ENCODE results near the gene OR6Q1.

Gene OR6Q1

DNA sequence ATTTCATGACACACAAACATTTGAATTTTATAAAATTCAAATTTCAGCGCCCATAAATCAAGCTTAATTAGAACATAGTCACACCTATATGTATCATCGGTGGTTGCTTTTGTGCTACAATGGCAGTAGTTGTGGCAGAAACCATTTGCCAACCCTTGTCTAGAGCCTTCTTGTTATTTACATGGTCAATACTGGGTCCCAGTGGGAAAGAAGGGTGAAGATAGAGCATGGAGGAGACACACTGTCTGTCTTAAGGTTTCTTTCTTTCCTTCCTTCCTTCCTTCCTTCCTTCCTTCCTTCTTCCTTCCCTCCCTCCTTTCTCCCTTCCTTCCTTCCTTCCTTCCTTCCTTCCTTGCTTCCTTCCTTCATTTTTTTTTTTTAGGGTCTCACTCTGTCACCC lies 3.7 kb downstream of the OR6Q1 start:
- Histone ChIP-seq H3K4me2 (ENCODE audit: insufficient read depth, low read length) (no peak overlapping the region), H4K20me1 (ENCODE audit: insufficient read depth, low read length) (no peaks in the 10 kb centered on the region), H3K4me3 (ENCODE audit: low read depth in 1 of 2, low read length in 2 of 2) (no peak overlapping the region), H3K9ac (ENCODE audit: low read depth, low read length) (no peak overlapping the region), H3K4me1 (ENCODE audit: insufficient read depth, low read length) (no peaks in the 10 kb centered on the region), H3K9me3 (ENCODE audit: insufficient read depth, low read length, severe bottlenecking) (no peaks in the 10 kb centered on the region), H3K27me3 (ENCODE audit: insufficient read depth, low read length, poor library complexity) (no peaks in the 10 kb centered on the region), H3K79me2 (ENCODE audit: insufficient read depth, low read length) (no peaks in the 10 kb centered on the region), H3K27ac (ENCODE audit: low read length) (no peak overlapping the region), H2AFZ (ENCODE audit: low read depth, low read length) (no peak overlapping the region), H3K36me3 (ENCODE audit: insufficient read depth, low read length) (no peaks in the 10 kb centered on the region)
- DNase-seq (no peak), ATAC-seq (ENCODE audit: insufficient read depth, low read depth) (no peak)
- TF ChIP-seq, protein P1, sequence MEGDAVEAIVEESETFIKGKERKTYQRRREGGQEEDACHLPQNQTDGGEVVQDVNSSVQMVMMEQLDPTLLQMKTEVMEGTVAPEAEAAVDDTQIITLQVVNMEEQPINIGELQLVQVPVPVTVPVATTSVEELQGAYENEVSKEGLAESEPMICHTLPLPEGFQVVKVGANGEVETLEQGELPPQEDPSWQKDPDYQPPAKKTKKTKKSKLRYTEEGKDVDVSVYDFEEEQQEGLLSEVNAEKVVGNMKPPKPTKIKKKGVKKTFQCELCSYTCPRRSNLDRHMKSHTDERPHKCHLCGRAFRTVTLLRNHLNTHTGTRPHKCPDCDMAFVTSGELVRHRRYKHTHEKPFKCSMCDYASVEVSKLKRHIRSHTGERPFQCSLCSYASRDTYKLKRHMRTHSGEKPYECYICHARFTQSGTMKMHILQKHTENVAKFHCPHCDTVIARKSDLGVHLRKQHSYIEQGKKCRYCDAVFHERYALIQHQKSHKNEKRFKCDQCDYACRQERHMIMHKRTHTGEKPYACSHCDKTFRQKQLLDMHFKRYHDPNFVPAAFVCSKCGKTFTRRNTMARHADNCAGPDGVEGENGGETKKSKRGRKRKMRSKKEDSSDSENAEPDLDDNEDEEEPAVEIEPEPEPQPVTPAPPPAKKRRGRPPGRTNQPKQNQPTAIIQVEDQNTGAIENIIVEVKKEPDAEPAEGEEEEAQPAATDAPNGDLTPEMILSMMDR (IDR thresholded peaks at IDR 0.05; ENCODE audit: borderline replicate concordance, extremely low read depth, low read length, poor library complexity, severe bottlenecking): no peak
- TF ChIP-seq EZH2 (IDR thresholded peaks at IDR 0.05; ENCODE audit: borderline replicate concordance, low read depth, low read length, severe bottlenecking): no peak

DNA sequence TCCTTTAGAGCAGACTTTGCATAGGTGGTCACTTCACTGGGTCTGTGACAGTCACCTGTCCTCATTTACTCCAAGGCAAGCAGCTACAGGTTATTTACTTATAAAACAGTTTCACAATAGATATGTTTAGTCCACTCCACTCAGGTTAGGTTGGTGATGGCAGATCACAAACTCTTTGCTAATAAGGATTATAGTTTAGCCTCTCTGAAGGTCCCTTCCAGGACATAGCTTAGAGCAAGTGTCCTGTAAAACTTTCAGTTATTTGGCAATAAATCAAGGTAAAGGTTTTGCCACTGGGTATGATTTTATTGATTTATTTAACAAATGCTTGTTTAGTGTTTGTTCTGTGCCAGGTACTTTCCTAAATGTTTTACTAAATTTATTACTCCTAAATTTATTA lies 8.8 kb downstream of the OR6Q1 start:
- H3K4me1 ChIP-seq (ENCODE audit: insufficient read depth, low read length): no peaks in the 10 kb centered on the region
- no peaks in the 10 kb centered on the region for H4K20me1 ChIP-seq (ENCODE audit: insufficient read depth, low read length)
- ATAC-seq (ENCODE audit: insufficient read depth, low read depth) (no peak), DNase-seq (no peak)
- TF ChIP-seq, protein P1 (IDR thresholded peaks at IDR 0.05; ENCODE audit: borderline replicate concordance, extremely low read depth, low read length, poor library complexity, severe bottlenecking): no peak
- no peak for TF ChIP-seq EZH2 (IDR thresholded peaks at IDR 0.05; ENCODE audit: borderline replicate concordance, low read depth, low read length, severe bottlenecking)
- no peak overlapping the region for H2AFZ ChIP-seq (ENCODE audit: low read depth, low read length)
- H3K79me2 ChIP-seq (ENCODE audit: insufficient read depth, low read length): no peaks in the 10 kb centered on the region
- H3K27ac ChIP-seq (ENCODE audit: low read length): no peak overlapping the region
- no peaks in the 10 kb centered on the region for H3K27me3 ChIP-seq (ENCODE audit: insufficient read depth, low read length, poor library complexity)
- H3K4me2 ChIP-seq (ENCODE audit: insufficient read depth, low read length): no peak overlapping the region
- no peak overlapping the region for H3K9ac ChIP-seq (ENCODE audit: low read depth, low read length)
- H3K4me3 ChIP-seq (ENCODE audit: low read depth in 1 of 2, low read length in 2 of 2): no peak overlapping the region
- H3K36me3 ChIP-seq (ENCODE audit: insufficient read depth, low read length): no peaks in the 10 kb centered on the region
- H3K9me3 ChIP-seq (ENCODE audit: insufficient read depth, low read length, severe bottlenecking): no peaks in the 10 kb centered on the region

DNA sequence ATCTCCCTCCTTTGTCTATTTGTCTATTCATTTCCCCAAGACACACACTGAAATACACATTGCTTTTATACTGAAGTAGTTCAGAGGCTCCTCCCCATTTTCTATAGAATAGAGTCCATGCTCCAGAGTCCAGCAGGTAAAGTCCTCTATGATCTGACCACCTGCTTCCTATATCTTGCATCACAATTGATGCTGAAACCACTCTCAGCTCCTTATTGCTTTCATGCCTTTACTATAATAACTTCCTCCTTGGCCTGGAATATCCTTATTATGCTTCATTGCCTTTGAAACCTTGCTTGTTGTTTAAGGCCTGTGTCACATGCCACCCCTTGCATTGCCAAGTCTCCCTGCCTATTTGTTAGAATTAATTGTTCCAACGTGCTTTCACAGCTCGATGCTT lies 12.6 kb downstream of the OR6Q1 start:
- ATAC-seq (ENCODE audit: insufficient read depth, low read depth) (no peak), DNase-seq (no peak)
- Histone ChIP-seq H3K36me3 (ENCODE audit: insufficient read depth, low read length) (no peaks in the 10 kb centered on the region), H3K27me3 (ENCODE audit: insufficient read depth, low read length, poor library complexity) (no peaks in the 10 kb centered on the region), H3K4me3 (ENCODE audit: low read depth in 1 of 2, low read length in 2 of 2) (no peak overlapping the region), H3K79me2 (ENCODE audit: insufficient read depth, low read length) (no peaks in the 10 kb centered on the region), H4K20me1 (ENCODE audit: insufficient read depth, low read length) (no peaks in the 10 kb centered on the region), H3K9ac (ENCODE audit: low read depth, low read length) (no peak overlapping the region), H3K4me2 (ENCODE audit: insufficient read depth, low read length) (no peak overlapping the region), H2AFZ (ENCODE audit: low read depth, low read length) (no peak overlapping the region), H3K9me3 (ENCODE audit: insufficient read depth, low read length, severe bottlenecking) (no peaks in the 10 kb centered on the region), H3K4me1 (ENCODE audit: insufficient read depth, low read length) (no peaks in the 10 kb centered on the region), H3K27ac (ENCODE audit: low read length) (no peak overlapping the region)
- TF ChIP-seq, protein P1 (IDR thresholded peaks at IDR 0.05; ENCODE audit: borderline replicate concordance, extremely low read depth, low read length, poor library complexity, severe bottlenecking): no peak
- no peak for TF ChIP-seq EZH2 (IDR thresholded peaks at IDR 0.05; ENCODE audit: borderline replicate concordance, low read depth, low read length, severe bottlenecking)

DNA sequence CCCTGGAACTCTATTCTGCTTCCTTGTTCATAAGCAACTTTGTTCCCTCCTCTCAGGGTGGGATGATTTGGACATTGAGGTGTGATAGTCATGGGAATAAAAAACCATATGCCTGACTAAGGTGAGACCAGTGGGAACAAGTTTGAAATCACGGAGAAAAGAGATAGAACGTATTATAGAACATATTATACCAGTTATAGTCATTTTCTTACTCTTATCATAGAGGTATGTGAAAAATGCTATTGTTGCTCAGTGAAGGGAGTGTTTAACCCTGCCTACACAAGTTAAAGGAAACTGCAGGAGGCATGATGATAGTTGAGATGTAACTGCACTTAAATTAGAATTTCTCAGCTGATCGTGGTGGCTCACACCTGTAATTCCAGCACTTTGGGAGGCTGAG lies 15.5 kb downstream of the OR6Q1 start:
- Histone ChIP-seq H4K20me1 (ENCODE audit: insufficient read depth, low read length) (no peaks in the 10 kb centered on the region), H3K79me2 (ENCODE audit: insufficient read depth, low read length) (no peaks in the 10 kb centered on the region), H3K4me2 (ENCODE audit: insufficient read depth, low read length) (no peak overlapping the region), H3K4me3 (ENCODE audit: low read depth in 1 of 2, low read length in 2 of 2) (no peak overlapping the region), H3K4me1 (ENCODE audit: insufficient read depth, low read length) (no peaks in the 10 kb centered on the region), H2AFZ (ENCODE audit: low read depth, low read length) (no peak overlapping the region), H3K9ac (ENCODE audit: low read depth, low read length) (no peak overlapping the region), H3K27ac (ENCODE audit: low read length) (no peak overlapping the region), H3K27me3 (ENCODE audit: insufficient read depth, low read length, poor library complexity) (no peaks in the 10 kb centered on the region), H3K36me3 (ENCODE audit: insufficient read depth, low read length) (no peaks in the 10 kb centered on the region), H3K9me3 (ENCODE audit: insufficient read depth, low read length, severe bottlenecking) (no peaks in the 10 kb centered on the region)
- ATAC-seq (ENCODE audit: insufficient read depth, low read depth): no peak
- DNase-seq: no peak
- TF ChIP-seq, protein P1 (IDR thresholded peaks at IDR 0.05; ENCODE audit: borderline replicate concordance, extremely low read depth, low read length, poor library complexity, severe bottlenecking): no peak
- no peak for TF ChIP-seq EZH2 (IDR thresholded peaks at IDR 0.05; ENCODE audit: borderline replicate concordance, low read depth, low read length, severe bottlenecking)

Measured in DND-41 (cell line).